Measurements from ENCODE around the gene SYTL5.

- no peak for TF ChIP-seq CTCF (IDR thresholded peaks at IDR 0.05)
- no peak for TF ChIP-seq EZH2 (IDR thresholded peaks at IDR 0.05)
Observed at GRCh38 chrX:38081909-38082308, 75.6 kb downstream of the SYTL5 start.

All from neural progenitor cell (in vitro differentiated cells).